NK-92 (cell line): ENCODE measurements around the gene COL4A5.

Experiments used
- DNase-seq: peaks from one replicate; lab custom pipeline; 2025; ENCODE audit not compliant: unreplicated experiment; lab: John Stamatoyannopoulos, UW

The COL4A5 gene

DNA sequence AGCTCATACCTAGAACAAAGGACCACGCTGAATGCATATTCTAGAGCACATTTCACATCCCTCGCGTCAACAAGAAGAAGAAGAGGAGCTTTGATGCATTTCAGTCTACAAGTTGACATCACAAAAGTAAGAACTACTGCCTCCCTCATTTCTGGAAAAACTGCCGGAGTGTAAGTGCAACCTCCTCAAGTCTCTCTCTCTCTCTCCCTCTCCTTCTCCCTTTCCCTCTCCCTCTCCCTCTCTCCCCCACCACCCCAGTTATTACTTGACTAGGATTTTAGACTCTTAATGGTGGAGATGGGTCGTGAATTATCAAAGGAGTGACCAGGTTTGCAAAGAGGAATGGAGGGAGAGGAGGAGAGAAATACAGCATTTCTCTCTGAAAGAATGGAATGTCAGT is 298.1 kb downstream of the COL4A5 start:
- DNase-seq = no peak

DNA sequence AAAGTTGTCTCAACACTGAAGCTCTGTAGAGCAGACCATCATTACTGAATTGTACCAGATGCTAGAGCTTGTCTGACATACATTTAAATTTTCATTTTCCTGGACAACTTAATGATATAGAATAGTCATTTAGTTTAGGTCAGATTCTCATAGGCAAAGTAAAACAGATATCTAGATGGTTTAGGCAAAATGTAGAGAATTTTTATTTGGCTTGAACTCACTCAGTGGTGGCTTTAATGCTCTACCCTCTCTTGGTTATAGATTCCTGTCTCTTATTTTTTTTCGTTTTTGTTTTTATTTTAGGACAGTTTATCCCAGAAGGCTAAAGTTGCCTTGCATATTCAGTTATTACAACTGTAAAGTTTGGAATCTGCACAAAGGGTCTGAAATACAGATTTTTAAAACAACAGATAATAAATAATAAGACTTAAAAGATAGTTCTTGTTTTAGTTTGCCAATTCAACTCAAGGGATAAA is 300.7 kb downstream of the COL4A5 start:
- no peak for DNase-seq
